H1 (cell line): Measurements from ENCODE around the gene PRKCA.

Experiments used
- CHD1 ChIP-seq: IDR thresholded peaks from 2 replicates; pipeline ENCODE4 v1.6.1; 2012; ENCODE audit warnings: low read depth, low read length, improper control_type of control experiment
- CREB1 ChIP-seq: IDR thresholded peaks from 2 replicates; pipeline ENCODE4 v1.6.1; 2012; ENCODE audit warnings: inconsistent platforms
- CTCF ChIP-seq, 3 experiments: IDR thresholded peaks; 1 replicate in 2 of 3; 2 replicates in 1 of 3; pipeline versions ENCODE4 v1.5.1 to v1.6.1; 2011; ENCODE audit warnings: low read length in 3 of 3, mild to moderate bottlenecking in 3 of 3, inconsistent platforms in 2 of 3, low read depth in 1 of 3, moderate library complexity in 1 of 3; ENCODE audit not compliant: insufficient read depth in 1 of 3; ENCODE audit errors: control extremely low read depth in 1 of 3
- EP300 ChIP-seq, 2 experiments: IDR thresholded peaks; 1 replicate in 1 of 2; 2 replicates in 1 of 2; pipeline ENCODE4 v1.6.1; 2011 to 2012; ENCODE audit warnings: low read depth in 2 of 2, low read length in 2 of 2, mild to moderate bottlenecking in 2 of 2, borderline replicate concordance in 1 of 2, inconsistent platforms in 1 of 2, moderate library complexity in 1 of 2
- EZH2 ChIP-seq: fragments of 200-600 bp; sonication (generic); IDR thresholded peaks from 2 replicates; pipeline ENCODE4 v1.7.1; 2012; ENCODE audit warnings: low read depth, mild to moderate bottlenecking, moderate library complexity, low read length, inconsistent platforms; ENCODE audit not compliant: severe bottlenecking
- JUND ChIP-seq: IDR thresholded peaks from 2 replicates; pipeline ENCODE4 v1.6.1; 2011; ENCODE audit warnings: mild to moderate bottlenecking, improper control_type of control experiment, low read length
- KDM1A ChIP-seq: fragments of 200-600, 300-600 bp; sonication (generic); IDR thresholded peaks from 2 replicates; pipeline ENCODE4 v1.7.1; 2016; ENCODE audit warnings: mild to moderate bottlenecking, low read length, borderline replicate concordance
- KDM5A ChIP-seq: fragments of 200-600 bp; IDR thresholded peaks from 2 replicates; pipeline ENCODE4 v1.7.1; 2012; ENCODE audit warnings: mild to moderate bottlenecking, low read length, inconsistent platforms, mixed read lengths
- MAX ChIP-seq: IDR thresholded peaks from 2 replicates; pipeline ENCODE4 v1.6.1; 2012; ENCODE audit warnings: inconsistent platforms
- POLR2AphosphoS5 ChIP-seq: IDR thresholded peaks from 2 replicates; pipeline ENCODE4 v1.6.1; 2011; ENCODE audit warnings: low read depth, low read length
- RFX5 ChIP-seq: IDR thresholded peaks from 2 replicates; pipeline ENCODE4 v1.6.1; 2011; ENCODE audit warnings: low read depth, low read length, improper control_type of control experiment, borderline replicate concordance
- SIN3A ChIP-seq, 2 experiments: IDR thresholded peaks in 1 of 2; conservative IDR thresholded peaks in 1 of 2; 2 replicates each; pipeline ENCODE4 v1.6.1; 2011 to 2012; ENCODE audit warnings: low read length in 2 of 2, improper control_type of control experiment in 1 of 2, low read depth in 1 of 2, mild to moderate bottlenecking in 1 of 2
- USF2 ChIP-seq: IDR thresholded peaks from 2 replicates; pipeline ENCODE4 v1.6.1; 2011; ENCODE audit warnings: low read length, improper control_type of control experiment

- no peak for TF ChIP-seq CTCF (IDR thresholded peaks at IDR 0.05; ENCODE audit: control extremely low read depth in 1 of 3, insufficient read depth in 1 of 3, low read depth in 1 of 3, low read length in 3 of 3)
- no peak for TF ChIP-seq EZH2
- no peak for TF ChIP-seq JUND
- TF ChIP-seq CREB1, result no peak
- TF ChIP-seq KDM1A, result no peak
- no peak for TF ChIP-seq MAX
- no peak for TF ChIP-seq SIN3A (conservative IDR thresholded peaks at IDR 0.05 in 1 of 2, IDR thresholded peaks at IDR 0.05 in 1 of 2; ENCODE audit: low read depth in 1 of 2, low read length in 2 of 2)
- TF ChIP-seq USF2, result no peak
- TF ChIP-seq KDM5A, result no peak
- no peak for TF ChIP-seq EP300 (IDR thresholded peaks at IDR 0.05; ENCODE audit: borderline replicate concordance in 1 of 2, low read depth in 2 of 2, low read length in 2 of 2)
- TF ChIP-seq POLR2AphosphoS5, result no peak
- TF ChIP-seq RFX5, result no peak
- TF ChIP-seq CHD1, result no peak
Observed at GRCh38 chr17:66450008-66450851, 147.8 kb downstream of the PRKCA start.
